Duodenal mucosa (tissue), 2 donors: Measurements from ENCODE around the gene IDH3B.
A peak's percentile ranks its signal among the peaks of the same experiment; 100 is the strongest.
"Not testable (repeated sequence)": the region's sequence is repeated elsewhere in the genome, so short reads cannot be mapped to it uniquely, and the experiment has no call there.

ENCODE experiments used
- H3K27ac ChIP-seq: one replicate; pipeline ENCODE4 v1.7.0; 2013; ENCODE audit warnings: low read depth, low read length
- H3K27me3 ChIP-seq, 2 donors: one replicate each; pipeline ENCODE4 v1.7.0; 2013; ENCODE audit warnings: low read length in 2 of 2, control low read depth in 1 of 2; ENCODE audit not compliant: insufficient read depth in 2 of 2, control insufficient read depth in 1 of 2
- H3K36me3 ChIP-seq, 2 donors: one replicate each; pipeline ENCODE4 v1.7.0; 2013; ENCODE audit warnings: low read length in 2 of 2, control low read depth in 1 of 2; ENCODE audit not compliant: insufficient read depth in 2 of 2, control insufficient read depth in 1 of 2
- H3K4me1 ChIP-seq, 2 donors: one replicate each; pipeline ENCODE4 v1.7.0; 2013; ENCODE audit warnings: low read length in 2 of 2, control low read depth in 1 of 2; ENCODE audit not compliant: insufficient read depth in 2 of 2, control insufficient read depth in 1 of 2
- H3K4me3 ChIP-seq, 2 donors: one replicate each; pipeline ENCODE4 v1.7.0; 2013; ENCODE audit warnings: low read length in 2 of 2, low read depth in 1 of 2
- H3K9ac ChIP-seq, 2 donors: one replicate each; pipeline ENCODE4 v1.7.0; 2013; ENCODE audit warnings: low read length in 2 of 2, low read depth in 1 of 2
- H3K9me3 ChIP-seq, 2 donors: one replicate each; pipeline ENCODE4 v1.7.0; 2013; ENCODE audit warnings: low read length in 2 of 2, control low read depth in 1 of 2; ENCODE audit not compliant: control insufficient read depth in 1 of 2

Gene IDH3B

DNA sequence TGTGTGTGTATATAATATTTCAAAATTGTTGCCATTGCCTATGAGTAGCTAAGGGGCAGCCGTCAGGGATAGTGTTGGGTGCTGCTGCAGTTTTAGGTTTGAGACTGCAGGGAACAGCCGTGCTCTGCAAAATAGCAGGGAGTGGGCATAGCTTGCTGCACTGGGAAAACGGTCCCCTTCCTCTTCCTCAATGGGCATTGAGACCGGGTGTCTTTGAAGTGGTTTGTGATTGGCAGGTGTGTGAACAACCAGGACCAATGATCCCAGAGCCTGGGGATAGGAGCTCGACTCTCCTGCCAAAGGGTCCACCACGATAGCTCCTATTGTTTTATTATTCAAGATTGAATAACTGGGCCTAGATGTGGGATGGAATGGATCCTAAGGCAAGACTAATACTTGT is 23.5 kb upstream of the IDH3B start:
- Histone ChIP-seq H3K9ac (no peak overlapping the region), H3K36me3 (no peaks in the 10 kb centered on the region), H3K9me3 (no peaks in the 10 kb centered on the region), H3K27ac (no peak overlapping the region), H3K4me3 (no peak overlapping the region), H3K27me3 (peaks cover 4 to 33% of the 10 kb centered on the region in 2 donors), H3K4me1 (peaks cover 3 to 6% of the 10 kb centered on the region in 2 donors)

DNA sequence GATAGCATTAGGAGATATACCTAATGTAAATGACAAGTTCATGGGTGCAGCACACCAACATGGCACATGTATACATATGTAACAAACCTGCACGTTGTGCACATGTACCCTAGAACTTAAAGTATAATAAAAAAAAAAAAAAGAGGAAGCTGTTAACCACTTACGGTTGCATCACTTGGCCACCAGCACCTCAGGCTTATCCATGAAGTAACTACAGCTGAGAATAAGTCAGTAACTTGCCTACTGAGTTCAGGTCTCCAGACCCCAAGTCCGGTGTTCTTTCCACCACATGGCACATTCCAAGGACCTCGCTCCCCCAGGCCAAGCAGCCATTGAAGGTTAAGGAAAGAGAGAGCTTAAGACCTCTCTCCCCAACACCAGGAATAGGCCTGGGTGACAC is 20.8 kb upstream of the IDH3B start:
- H3K9me3 ChIP-seq = not testable (repeated sequence)

DNA sequence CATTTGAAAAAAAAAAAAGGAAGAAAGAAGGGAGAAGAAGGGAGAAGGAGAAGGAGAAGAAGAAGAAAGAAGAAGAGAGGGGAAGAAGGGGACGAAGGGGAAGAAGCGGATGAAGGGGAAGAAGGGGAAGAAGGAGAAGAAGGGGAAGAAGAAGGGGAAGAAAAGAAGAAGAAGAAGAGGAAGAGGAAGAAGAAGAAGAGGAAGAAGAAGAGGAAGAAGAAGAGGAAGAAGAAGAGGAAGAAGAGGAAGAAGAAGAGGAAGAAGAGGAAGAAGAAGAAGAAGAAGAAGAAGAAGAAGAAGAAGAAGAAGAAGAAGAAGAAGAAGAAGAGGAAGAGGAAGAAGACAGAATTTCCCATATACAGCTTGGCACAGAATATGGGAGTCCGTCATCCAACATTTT is 18.0 kb upstream of the IDH3B start:
- not testable (repeated sequence) for H3K4me3 ChIP-seq, H3K36me3 ChIP-seq, H3K27ac ChIP-seq, H3K27me3 ChIP-seq, H3K4me1 ChIP-seq, H3K9ac ChIP-seq, H3K9me3 ChIP-seq

More for the DNA sequence above, 20.8 kb upstream of the IDH3B start:
- H3K4me1 ChIP-seq, H3K27ac ChIP-seq, H3K36me3 ChIP-seq, H3K4me3 ChIP-seq, H3K9ac ChIP-seq: not testable (repeated sequence)
- H3K27me3 ChIP-seq = peaks cover 4 to 10% of the 10 kb centered on the region in 2 donors

DNA sequence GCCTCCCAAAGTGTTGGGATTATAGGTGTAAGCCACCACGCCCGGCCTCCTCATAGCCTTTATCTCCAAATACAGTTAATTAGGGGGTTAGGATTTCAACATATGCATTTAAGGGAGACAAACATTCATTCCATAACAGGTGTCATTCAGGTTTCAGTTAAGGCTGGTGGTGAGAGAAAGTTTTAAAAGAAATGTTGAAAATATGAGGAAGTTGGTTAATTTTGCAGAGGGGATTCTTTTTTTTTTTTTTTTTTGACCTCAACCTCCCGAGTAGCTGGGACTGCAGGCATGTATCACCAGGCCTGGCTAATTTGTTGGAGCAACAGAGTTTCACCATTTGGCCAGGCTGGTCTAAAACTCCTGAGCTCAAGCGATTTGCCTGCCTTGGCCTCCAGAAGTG is 16.0 kb upstream of the IDH3B start:
- no peak overlapping the region for H3K4me3 ChIP-seq
- H3K9me3 ChIP-seq = no peaks in the 10 kb centered on the region
- no peaks in the 10 kb centered on the region for H3K36me3 ChIP-seq
- H3K9ac ChIP-seq = no peak overlapping the region
- no peaks in the 10 kb centered on the region for H3K27me3 ChIP-seq
- no peak overlapping the region for H3K27ac ChIP-seq
- H3K4me1 ChIP-seq = no peaks in the 10 kb centered on the region

DNA sequence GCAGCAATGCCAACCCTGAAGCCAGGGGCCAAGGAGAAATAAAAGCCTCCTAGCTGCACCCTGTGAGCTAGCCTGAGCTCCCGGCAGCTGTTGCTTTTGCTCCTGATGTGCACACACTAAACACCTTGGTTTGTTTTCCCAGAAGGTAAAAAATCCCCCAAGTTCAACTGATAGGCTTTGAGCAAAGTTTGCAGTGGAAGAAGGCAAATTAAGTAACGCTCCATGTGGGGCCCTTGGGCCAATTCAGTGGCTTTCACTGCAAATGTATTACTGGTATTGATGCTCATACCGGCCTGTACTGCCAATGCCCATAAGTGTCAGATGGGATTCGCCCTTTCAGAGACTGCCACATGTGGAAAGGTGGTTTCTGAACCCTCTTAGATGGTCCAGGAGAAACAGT is 9.4 kb upstream of the IDH3B start:
- Histone ChIP-seq H3K4me1 (no peaks in the 10 kb centered on the region), H3K9me3 (no peaks in the 10 kb centered on the region), H3K27ac (no peak overlapping the region)

DNA sequence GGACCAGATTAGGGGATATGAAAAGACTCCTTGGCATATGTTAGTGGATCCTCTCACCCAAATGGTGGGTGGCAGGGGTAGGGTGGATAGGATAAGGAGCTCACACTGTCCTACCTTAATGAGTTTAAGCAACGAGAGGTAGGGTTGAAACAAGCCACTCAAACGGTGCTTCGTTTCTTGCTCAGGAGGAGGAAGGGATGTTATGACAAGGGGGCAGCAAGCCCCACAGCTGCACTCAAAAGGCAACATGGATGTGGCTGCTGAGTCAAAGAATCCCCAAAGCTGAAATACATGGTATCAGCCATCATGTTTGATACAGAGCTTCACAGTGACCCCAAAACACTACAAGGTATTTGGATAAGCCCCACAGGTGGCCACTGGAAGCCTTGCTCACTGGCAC is 8.4 kb upstream of the IDH3B start:
- Histone ChIP-seq H3K4me3 (no peak overlapping the region), H3K9ac (no peak overlapping the region), H3K27ac (no peak overlapping the region), H3K27me3 (no peaks in the 10 kb centered on the region), H3K9me3 (no peaks in the 10 kb centered on the region), H3K4me1 (no peaks in the 10 kb centered on the region), H3K36me3 (no peaks in the 10 kb centered on the region)

More for the DNA sequence above, 9.4 kb upstream of the IDH3B start:
- H3K36me3 ChIP-seq = no peaks in the 10 kb centered on the region
- H3K9ac ChIP-seq = no peak overlapping the region
- H3K4me3 ChIP-seq = no peak overlapping the region
- H3K27me3 ChIP-seq = no peaks in the 10 kb centered on the region

DNA sequence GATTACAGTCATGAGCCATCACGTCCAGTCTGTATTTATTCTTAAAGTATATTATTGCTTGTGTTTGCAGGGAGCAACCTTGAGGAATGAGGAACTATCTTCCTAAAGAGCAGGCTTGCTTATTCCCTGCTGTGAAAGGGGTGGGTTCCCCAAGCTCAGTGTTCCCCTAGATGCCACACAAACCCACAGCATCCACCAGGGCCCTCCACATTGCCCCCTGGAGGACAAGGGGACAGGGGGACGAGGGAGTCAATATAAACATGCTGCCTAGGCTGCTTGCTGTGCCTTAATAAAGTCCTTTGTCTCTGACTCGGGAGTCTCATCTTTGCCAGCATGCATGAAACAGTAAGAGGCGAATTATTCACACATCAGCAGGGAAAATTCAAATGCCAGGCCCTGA is 8.0 kb upstream of the IDH3B start:
- Histone ChIP-seq H3K9me3 (no peaks in the 10 kb centered on the region), H3K4me1 (no peaks in the 10 kb centered on the region), H3K9ac (no peak overlapping the region), H3K36me3 (no peaks in the 10 kb centered on the region), H3K27ac (no peak overlapping the region), H3K4me3 (no peak overlapping the region), H3K27me3 (no peaks in the 10 kb centered on the region)

DNA sequence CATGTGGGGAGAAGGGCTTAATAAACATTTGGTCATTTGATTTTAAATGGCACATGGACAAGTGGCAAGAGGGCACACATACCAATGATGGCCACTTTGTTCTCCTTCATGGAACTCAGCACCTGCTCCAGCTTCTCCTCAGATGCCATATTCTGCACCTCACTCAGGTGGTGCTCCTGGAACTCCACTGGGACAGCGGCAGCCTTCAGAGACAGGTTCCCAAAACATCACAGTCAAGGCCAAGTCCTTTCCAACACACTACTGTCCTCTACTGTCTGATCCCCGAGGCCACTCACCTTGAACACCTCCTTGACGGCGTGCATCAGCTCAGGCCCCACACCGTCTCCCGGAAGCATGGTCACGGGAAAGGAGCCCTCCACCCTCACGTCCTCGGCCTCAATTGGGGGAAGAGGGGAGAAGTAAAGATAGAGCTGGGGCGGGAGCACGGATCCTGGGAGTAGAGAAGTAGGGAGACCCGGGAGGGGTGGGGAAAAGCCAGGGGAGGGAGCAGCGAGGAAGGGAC is 591 bp downstream of the IDH3B start:
- Histone ChIP-seq H3K27me3 (no peaks in the 10 kb centered on the region), H3K27ac (no peak overlapping the region), H3K4me3 (peak overlapping the region; percentile 96 to 97), H3K36me3 (peaks cover 27 to 39% of the 10 kb centered on the region in 2 donors), H3K9ac (peak overlapping the region; percentile 87 to 89), H3K4me1 (peaks cover 13 to 14% of the 10 kb centered on the region in 2 donors), H3K9me3 (no peaks in the 10 kb centered on the region)

DNA sequence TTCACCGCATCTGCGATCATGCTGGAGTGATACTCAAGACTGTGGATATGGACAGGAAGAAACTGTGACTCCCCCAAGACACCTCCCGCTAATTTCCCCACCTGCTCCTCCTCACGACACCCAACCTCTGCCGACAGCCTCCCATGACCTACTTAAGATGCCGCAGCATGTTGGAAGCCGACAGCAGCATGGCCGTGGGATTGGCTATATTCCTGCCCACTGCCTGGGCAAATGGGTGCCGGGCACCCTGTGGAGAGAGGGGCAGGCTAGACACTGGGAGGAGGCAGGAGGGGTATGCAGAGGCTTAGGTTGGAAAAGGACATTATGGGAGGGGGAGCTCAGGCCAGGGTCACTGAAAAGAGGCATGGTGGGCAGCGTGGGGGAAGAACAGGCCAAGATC is 4.5 kb downstream of the IDH3B start:
- peaks cover 52 to 78% of the 10 kb centered on the region in 2 donors for H3K36me3 ChIP-seq
- H3K27ac ChIP-seq = no peak overlapping the region
- no peaks in the 10 kb centered on the region for H3K27me3 ChIP-seq
- no peak overlapping the region for H3K9ac ChIP-seq
- H3K4me3 ChIP-seq = no peak overlapping the region
- H3K4me1 ChIP-seq = peaks cover 15 to 19% of the 10 kb centered on the region in 2 donors
- no peaks in the 10 kb centered on the region for H3K9me3 ChIP-seq

DNA sequence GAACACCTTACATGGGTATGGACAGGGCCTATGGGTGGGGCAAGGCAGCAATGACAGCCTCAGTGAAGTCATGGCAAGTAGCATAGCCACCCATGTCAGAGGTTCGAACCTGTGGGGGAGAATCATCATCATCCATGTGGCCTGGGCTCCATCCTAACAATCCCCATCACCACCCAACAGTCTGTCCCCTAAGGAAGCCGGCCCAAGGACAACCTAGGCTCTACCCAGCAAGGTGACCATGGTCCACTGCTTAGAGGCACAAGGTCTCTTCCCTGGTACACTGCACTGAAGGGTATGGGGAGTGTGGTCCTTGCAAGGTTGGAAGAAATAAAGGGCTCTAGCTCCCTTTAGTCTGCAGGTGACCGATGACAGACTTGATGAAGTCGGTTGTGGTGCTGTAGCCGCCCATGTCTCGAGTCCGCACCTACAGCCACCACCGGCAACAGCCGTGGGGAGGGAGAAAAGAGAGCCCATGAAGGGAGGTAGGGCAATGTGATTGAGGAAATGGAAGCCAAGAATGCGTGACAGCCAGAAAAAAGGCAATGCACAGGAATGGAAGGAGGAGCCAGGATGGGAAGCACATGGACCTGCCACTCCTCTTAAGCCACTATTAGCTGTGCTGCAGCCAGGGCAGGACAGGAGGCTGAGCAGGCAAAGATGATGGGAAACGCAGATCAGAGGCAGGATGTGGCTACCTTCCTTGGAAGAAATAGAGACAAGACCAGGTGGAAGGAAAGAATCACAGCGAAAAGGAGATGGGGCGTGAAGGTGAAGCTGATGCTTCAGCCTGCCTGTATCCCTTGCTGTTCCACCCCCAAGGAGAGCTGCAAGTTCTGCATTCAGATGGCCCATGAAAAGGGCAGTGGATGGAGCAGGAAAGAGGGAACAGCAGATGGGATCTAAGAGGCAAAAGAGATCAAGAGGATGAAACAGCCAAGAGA is 5.3 kb downstream of the IDH3B start:
- H3K27ac ChIP-seq = no peak overlapping the region
- H3K4me3 ChIP-seq = no peak overlapping the region
- H3K4me1 ChIP-seq = peaks cover 21 to 24% of the 10 kb centered on the region in 2 donors
- H3K9ac ChIP-seq = no peak overlapping the region
- H3K9me3 ChIP-seq = no peaks in the 10 kb centered on the region
- no peaks in the 10 kb centered on the region for H3K27me3 ChIP-seq
- peaks cover 59 to 86% of the 10 kb centered on the region in 2 donors for H3K36me3 ChIP-seq
